UCSD-AML1 (cell line): ENCODE measurements around the gene SYNE1.
"Not testable (repeated sequence)": the region's sequence is repeated elsewhere in the genome, so short reads cannot be mapped to it uniquely, and the experiment has no call there.

Experiments used
- DNase-seq: peaks from one replicate; lab custom pipeline; 2025; ENCODE audit not compliant: unreplicated experiment; lab: John Stamatoyannopoulos, UW

Gene SYNE1

DNA sequence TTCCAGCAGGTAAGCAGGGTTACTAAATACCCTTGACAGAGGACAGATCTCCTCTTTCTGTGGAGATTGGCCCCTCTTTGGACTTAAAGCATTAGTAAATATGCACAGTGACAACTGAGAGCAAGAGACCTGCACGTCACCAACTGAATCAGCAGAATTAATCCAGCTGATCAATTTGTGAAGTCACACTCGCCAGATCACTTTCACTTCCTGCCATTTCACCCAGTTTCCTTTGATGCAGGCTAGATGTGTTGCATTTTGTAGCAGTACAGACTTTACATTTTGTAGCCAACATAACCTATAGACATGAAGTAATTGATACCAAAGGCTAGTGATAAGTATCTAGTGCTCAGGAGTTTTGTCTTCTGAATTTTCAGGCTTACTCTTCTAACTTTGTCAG lies 11.9 kb downstream of the SYNE1 start:
- DNase-seq = no peak

GRCh38 chr6:152614776-152615175 lies 22.4 kb downstream of the SYNE1 start:
- not testable (repeated sequence) for DNase-seq

- no peak for DNase-seq
Observed at GRCh38 chr6:152609125-152609670, 28.0 kb downstream of the SYNE1 start.

DNA sequence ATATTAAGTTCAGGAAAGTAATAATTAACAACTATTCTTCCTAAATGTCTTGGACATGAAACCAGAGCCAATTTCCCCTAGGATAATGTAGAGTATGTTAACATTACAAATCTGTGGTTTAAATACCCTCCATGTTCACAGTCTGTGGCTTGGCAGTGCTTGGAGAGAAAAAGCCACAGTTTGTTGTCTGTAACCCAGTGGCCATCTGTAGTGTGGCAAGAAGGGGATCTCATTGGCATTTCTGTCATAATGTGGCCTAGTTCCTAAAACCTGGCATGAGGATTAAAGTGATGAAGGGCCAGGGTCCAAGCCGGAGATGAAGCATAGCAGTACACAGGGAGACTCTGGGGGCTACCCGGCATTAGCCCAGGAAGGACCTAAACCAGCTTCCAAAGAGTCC lies 31.2 kb downstream of the SYNE1 start:
- no peak for DNase-seq

DNA sequence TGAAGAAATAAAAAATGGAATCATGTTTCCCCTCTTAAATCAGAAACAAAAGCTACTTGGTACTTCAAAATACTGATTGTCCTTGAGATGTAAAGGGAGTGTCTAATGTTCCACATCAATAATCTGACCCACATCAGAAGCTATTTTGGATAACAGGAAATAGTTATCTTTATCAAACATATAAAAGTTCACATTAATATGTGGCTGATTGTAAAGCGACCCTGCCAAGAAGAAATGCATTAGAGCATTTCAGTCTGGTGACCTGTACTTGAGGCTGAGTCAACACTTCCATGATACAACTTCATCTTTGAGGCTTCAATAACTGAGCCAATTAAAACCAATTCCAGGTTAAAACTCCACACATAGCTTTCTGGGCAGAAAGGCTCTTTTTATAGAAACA lies 31.8 kb downstream of the SYNE1 start:
- DNase-seq = no peak

GRCh38 chr6:152603911-152604310 lies 33.3 kb downstream of the SYNE1 start:
- no peak for DNase-seq

DNA sequence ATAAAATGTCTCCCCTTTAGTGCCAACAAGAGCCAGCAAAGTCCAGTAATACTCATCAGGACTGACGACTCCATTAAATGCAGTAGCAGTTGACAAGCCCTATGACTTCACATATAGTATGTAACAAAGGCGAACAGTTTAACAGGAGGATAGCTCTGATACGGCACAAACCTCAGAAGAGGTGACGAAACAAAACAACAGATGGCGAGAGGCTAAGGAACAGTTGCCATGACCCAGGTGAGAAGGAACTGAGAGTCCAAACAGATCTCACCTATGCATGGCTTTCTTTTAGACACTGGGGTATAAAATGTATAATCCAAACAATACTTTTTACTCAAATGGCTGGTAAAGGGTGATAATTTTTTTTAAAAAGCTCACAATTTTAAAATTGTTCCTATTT lies 37.1 kb downstream of the SYNE1 start:
- no peak for DNase-seq

- DNase-seq = peak; percentile 10
Observed at GRCh38 chr6:152598901-152599537, 38.1 kb downstream of the SYNE1 start.

DNA sequence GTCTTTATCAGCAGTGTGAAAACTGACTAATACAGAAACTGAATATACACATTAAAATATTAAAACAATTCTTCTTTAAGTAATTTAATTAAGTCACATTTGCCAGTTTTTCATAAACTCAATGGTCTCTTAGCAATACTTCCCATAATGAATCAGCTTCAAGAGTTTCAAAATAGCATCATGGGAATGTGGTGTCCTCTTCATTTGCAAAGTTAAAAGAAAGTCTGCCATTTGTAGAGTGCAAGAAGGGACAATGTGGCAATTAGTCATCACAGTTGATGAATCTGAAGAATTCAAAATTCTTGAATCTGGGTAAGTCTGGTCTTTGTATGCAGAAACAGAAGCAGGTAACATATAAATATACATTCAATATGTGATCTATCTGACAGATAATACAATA lies 38.7 kb downstream of the SYNE1 start:
- DNase-seq = no peak

DNA sequence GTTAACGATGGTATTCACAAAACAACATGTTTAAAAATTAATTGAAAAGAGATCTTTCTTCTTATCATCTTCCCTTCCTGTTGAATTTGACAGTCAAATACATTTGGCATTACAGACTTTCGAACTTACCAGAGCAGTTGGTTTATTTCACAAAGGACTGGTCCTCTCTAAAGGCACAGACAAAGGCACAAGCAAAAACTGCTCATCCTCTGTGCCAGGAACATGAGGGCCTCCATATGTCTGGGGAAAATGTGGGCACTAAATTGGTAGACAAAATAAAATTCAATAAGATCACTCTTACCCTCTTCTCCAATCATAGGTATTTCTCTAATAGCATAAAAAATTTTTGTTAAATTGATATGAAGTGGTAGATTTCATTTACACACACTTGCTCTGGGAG lies 40.4 kb downstream of the SYNE1 start:
- no peak for DNase-seq

GRCh38 chr6:152595499-152595898 lies 41.7 kb downstream of the SYNE1 start:
- DNase-seq = no peak

DNA sequence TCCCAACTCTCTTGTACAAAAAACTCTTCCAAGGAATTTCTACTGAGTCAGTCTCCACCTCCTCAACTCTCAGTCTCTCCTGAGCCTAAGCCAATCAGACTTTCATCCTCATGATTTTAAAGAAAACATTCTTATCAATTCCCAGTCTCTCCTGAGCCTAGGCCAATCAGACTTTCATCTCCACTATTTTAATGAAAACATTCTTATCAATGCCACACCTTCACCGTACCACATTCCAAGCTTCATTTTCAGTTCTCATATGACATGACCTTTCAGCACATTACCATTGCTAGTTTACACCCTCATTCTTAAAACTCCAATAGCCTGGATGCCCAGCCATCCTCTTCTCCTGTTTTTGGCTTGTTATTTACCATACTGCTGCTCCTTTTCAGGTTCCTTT lies 42.5 kb downstream of the SYNE1 start:
- DNase-seq = no peak

GRCh38 chr6:152588456-152588855 lies 48.7 kb downstream of the SYNE1 start:
- DNase-seq = no peak

- DNase-seq = no peak
Observed at GRCh38 chr6:152587473-152587872, 49.7 kb downstream of the SYNE1 start.

GRCh38 chr6:152585236-152585635 lies 51.9 kb downstream of the SYNE1 start:
- DNase-seq = no peak

DNA sequence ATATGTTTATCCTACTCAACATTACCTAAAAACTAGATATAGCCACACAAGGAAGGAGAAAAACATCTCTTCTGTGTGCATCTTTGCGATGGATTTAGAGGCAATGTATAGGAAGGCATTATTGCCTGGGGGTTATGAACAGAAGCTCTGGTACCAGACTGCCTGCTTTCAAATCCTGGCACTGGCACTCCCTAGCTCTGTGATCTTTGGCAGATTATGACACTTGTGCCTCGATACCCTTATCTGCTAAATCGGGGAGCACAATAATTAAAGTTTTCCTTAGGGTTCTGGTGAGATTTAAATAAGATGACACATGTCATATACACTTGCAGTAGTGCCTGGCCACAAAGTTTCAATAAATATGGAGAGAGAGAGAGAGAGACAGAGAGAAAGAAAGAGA lies 53.3 kb downstream of the SYNE1 start:
- DNase-seq = no peak

GRCh38 chr6:152576525-152576924 lies 60.6 kb downstream of the SYNE1 start:
- no peak for DNase-seq

- DNase-seq = no peak
Observed at GRCh38 chr6:152575621-152576150, 61.5 kb downstream of the SYNE1 start.

GRCh38 chr6:152575161-152575560 lies 62.0 kb downstream of the SYNE1 start:
- no peak for DNase-seq

GRCh38 chr6:152573762-152574161 lies 63.4 kb downstream of the SYNE1 start:
- no peak for DNase-seq

DNA sequence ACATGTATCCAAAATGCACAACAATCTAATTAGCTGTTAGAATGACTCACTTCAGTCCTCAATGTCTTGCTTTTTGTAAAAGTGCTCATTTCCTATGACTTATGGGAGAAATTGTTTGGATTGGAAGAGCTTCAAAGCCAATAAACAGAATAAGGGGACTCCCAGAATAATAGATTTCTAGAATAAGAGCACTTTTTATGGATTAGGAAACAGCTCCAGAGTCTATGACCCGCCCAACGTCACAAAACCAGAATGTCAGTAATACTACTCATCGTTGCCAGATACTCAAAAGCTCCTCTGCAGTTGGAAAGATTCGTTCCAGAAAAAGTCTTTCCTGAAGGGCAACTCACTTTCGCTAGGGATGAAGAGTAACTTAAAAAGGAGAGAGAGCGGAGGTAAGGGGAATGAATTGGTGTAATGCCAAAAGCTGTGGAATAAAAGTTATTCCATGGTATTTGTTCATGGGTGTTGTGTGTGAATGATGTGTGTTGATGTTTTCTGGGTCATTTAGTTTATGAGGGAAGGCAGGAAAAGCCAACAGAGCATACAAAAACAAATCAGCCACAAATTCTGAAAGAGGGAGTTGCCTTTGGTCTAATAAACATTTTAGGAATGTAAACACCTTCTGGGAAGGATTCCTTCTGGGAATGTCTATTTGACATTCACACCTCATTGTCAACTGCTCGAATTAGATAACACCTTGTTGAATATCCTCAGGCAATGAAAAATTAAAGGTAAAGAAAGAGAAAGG lies 64.6 kb downstream of the SYNE1 start:
- DNase-seq = no peak

DNA sequence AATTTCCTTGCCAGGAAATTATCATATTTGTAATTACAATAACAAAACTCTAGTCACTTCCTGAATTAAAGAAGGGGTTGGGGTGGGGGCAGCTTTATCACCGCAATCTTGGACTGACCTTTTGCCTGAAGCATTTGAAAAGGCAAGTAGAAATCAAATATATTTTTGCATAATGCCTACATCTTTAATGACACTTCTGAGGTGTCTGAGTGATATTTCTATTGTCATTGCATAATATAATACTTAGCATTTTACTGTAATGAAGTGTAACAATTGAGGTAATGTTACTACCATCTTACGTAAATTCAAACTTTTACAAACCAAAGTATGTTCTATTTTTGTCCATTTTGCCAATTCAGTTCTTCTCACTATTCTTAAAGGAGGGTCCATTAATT lies 65.2 kb downstream of the SYNE1 start:
- no peak for DNase-seq
